HCT116 (cell line): ENCODE results near the gene TBPL1. TPM values are rescaled to one million over a fixed set of nuclear protein-coding genes. Genes with fewer than 3 reads are reported as not detected.

ENCODE experiments used
- ATAC-seq: fragments of 200-7000 bp; cut with Tn5 transposase; 2 replicates; pipeline ENCODE4 v1.9.1; 2020; ENCODE audit warnings: mild to moderate bottlenecking, moderate library complexity
- BruUV-seq: library from RNA; stranded (reverse); fragments of 400-500 nt; replicated peaks from 2 replicates; lab custom pipeline; 2021; lab: Mats Ljungman, UMichigan
- CTCF ChIA-PET: fragments of 300-600 bp; sonication (Branson Sonifier 250); formaldehyde crosslinking; loops from one replicate; lab custom pipeline; 2021; ENCODE audit warnings: antibody characterized with exemption; lab: Charles Lee
- POLR2A ChIA-PET: fragments of 300-600, 350-600 bp; sonication (Branson Sonifier 250); formaldehyde crosslinking; loops from one replicate; lab custom pipeline; 2021; ENCODE audit warnings: antibody characterized with exemption; lab: Charles Lee
- RAD21 ChIA-PET, 2 experiments: fragments of 300-600 bp; sonication (Branson Sonifier 250); formaldehyde crosslinking; loops; one replicate each; lab custom pipeline; 2023; ENCODE audit warnings: low total read pairs in 2 of 2; ENCODE audit not compliant: uncharacterized antibody in 2 of 2, unreplicated experiment in 2 of 2, low non-redundant PET in 1 of 2; lab: Charles Lee
- DNase-seq: peaks from one replicate; pipeline ENCODE4 v3.0.0-alpha.2; 2010; ENCODE audit warnings: low read depth, low spot score
- H2AFZ ChIP-seq: fragments of 200-600 bp; shearing (Covaris generic), sonication (generic); 2 replicates; pipeline ENCODE4 v1.6.1; 2017; ENCODE audit warnings: low read depth, mixed run types, mixed read lengths, antibody characterized with exemption, low read length; ENCODE audit not compliant: poor library complexity, severe bottlenecking
- H3K27ac ChIP-seq: 2 replicates; pipeline ENCODE4 v1.5.1; 2012; ENCODE audit warnings: low read depth, low read length
- H3K27me3 ChIP-seq: fragments of 200-600 bp; sonication (generic); 2 replicates; pipeline ENCODE4 v1.6.1; 2016; ENCODE audit warnings: mixed run types, low read length, mixed read lengths; ENCODE audit not compliant: insufficient read depth
- H3K36me3 ChIP-seq, 2 experiments: fragments of 200-500 bp in 1 of 2; fragments of 200-600 bp in 1 of 2; sonication (Bioruptor generic) in 1 of 2; sonication (generic) in 1 of 2; 2 replicates each; pipeline versions ENCODE4 v1.5.1 to v1.6.1; 2014 to 2016; ENCODE audit warnings: low read length in 2 of 2, inconsistent platforms in 1 of 2, mixed read lengths in 1 of 2, mixed run types in 1 of 2; ENCODE audit not compliant: insufficient read depth in 2 of 2, control insufficient read depth in 1 of 2
- H3K4me1 ChIP-seq, 2 experiments: fragments of 200-600 bp in 1 of 2; sonication (generic) in 1 of 2; 2 replicates each; pipeline versions ENCODE4 v1.5.1 to v1.6.1; 2012 to 2017; ENCODE audit warnings: low read length in 2 of 2, inconsistent platforms in 1 of 2, mild to moderate bottlenecking in 1 of 2, mixed read lengths in 1 of 2, mixed run types in 1 of 2, moderate library complexity in 1 of 2; ENCODE audit not compliant: insufficient read depth in 2 of 2, control insufficient read depth in 1 of 2
- H3K4me2 ChIP-seq: fragments of 200-600 bp; sonication (generic); 2 replicates; pipeline ENCODE4 v1.6.1; 2017; ENCODE audit warnings: mixed run types, low read length, mixed read lengths
- H3K4me3 ChIP-seq, 2 experiments: fragments of 200-600 bp in 1 of 2; sonication (generic) in 1 of 2; replicated peaks in 1 of 2; 2 replicates each; pipeline ENCODE4 v1.5.1; 2011 to 2016; ENCODE audit warnings: low read length in 2 of 2, control low read depth in 1 of 2, low read depth in 1 of 2, mild to moderate bottlenecking in 1 of 2, mixed read lengths in 1 of 2, mixed run types in 1 of 2
- H3K79me2 ChIP-seq: fragments of 200-600 bp; sonication (generic); 2 replicates; pipeline ENCODE4 v1.6.1; 2017; ENCODE audit warnings: mild to moderate bottlenecking, mixed run types, low read length, moderate library complexity, mixed read lengths; ENCODE audit not compliant: insufficient read depth
- H3K9ac ChIP-seq: fragments of 200-600 bp; sonication (generic); 2 replicates; pipeline ENCODE4 v1.6.1; 2016; ENCODE audit warnings: low read length, mixed read lengths
- H3K9me2 ChIP-seq: fragments of 200-600 bp; sonication (generic), shearing (Covaris generic); 2 replicates; pipeline ENCODE4 v1.6.1; 2017; ENCODE audit warnings: mixed run types, mild to moderate bottlenecking, moderate library complexity; ENCODE audit not compliant: insufficient read depth
- H3K9me3 ChIP-seq, 2 experiments: fragments of 200-500 bp in 1 of 2; fragments of 200-600 bp in 1 of 2; sonication (Bioruptor generic) in 1 of 2; sonication (generic) in 1 of 2; 2 replicates each; pipeline ENCODE4 v1.6.1; 2014 to 2017; ENCODE audit warnings: low read length in 2 of 2, mixed read lengths in 2 of 2, inconsistent platforms in 1 of 2, low read depth in 1 of 2, mild to moderate bottlenecking in 1 of 2, mixed run types in 1 of 2, moderate library complexity in 1 of 2; ENCODE audit not compliant: control insufficient read depth in 1 of 2, insufficient read depth in 1 of 2
- H4K20me1 ChIP-seq: fragments of 200-600 bp; sonication (generic), shearing (Covaris generic); 2 replicates; pipeline ENCODE4 v1.6.1; 2017; ENCODE audit warnings: mixed run types, mild to moderate bottlenecking, moderate library complexity; ENCODE audit not compliant: insufficient read depth
- ATF3 ChIP-seq: IDR thresholded peaks from 2 replicates; pipeline ENCODE4 v1.6.1; 2012
- CEBPB ChIP-seq: IDR thresholded peaks from 2 replicates; pipeline ENCODE4 v1.6.1; 2012; ENCODE audit warnings: low read depth
- EGR1 ChIP-seq: IDR thresholded peaks from 2 replicates; pipeline ENCODE4 v1.6.1; 2012; ENCODE audit warnings: low read depth
- ELF1 ChIP-seq: IDR thresholded peaks from 2 replicates; pipeline ENCODE4 v1.6.1; 2012; ENCODE audit warnings: low read depth, borderline replicate concordance
- EZH2 ChIP-seq: fragments of 200-600 bp; sonication (generic); IDR thresholded peaks from 2 replicates; pipeline ENCODE4 v1.6.1; 2017; ENCODE audit warnings: antibody characterized with exemption, mixed run types
- EZH2phosphoT487 ChIP-seq: fragments of 200-600 bp; IDR thresholded peaks from 2 replicates; pipeline ENCODE4 v1.6.1; 2018; ENCODE audit warnings: antibody characterized with exemption, borderline replicate concordance
- FOSL1 ChIP-seq: IDR thresholded peaks from 2 replicates; pipeline ENCODE4 v1.6.1; 2012; ENCODE audit warnings: low read depth
- POLR2A ChIP-seq: IDR thresholded peaks from 2 replicates; pipeline ENCODE4 v1.7.0; 2011; ENCODE audit warnings: borderline replicate concordance; ENCODE audit not compliant: insufficient read depth, insufficient read length; ENCODE audit errors: extremely low read depth
- POLR2AphosphoS5 ChIP-seq: IDR thresholded peaks from 2 replicates; pipeline ENCODE4 v1.6.1; 2011; ENCODE audit warnings: mild to moderate bottlenecking, low read depth, low read length, moderate library complexity
- RAD21 ChIP-seq: IDR thresholded peaks from 2 replicates; pipeline ENCODE4 v1.6.1; 2012; ENCODE audit warnings: low read depth, mild to moderate bottlenecking
- SIN3A ChIP-seq: IDR thresholded peaks from 2 replicates; pipeline ENCODE4 v1.6.1; 2012; ENCODE audit warnings: low read depth
- SP1 ChIP-seq: IDR thresholded peaks from 2 replicates; pipeline ENCODE4 v1.6.1; 2012; ENCODE audit warnings: low read depth
- SRF ChIP-seq: IDR thresholded peaks from 2 replicates; pipeline ENCODE4 v1.6.1; 2012; ENCODE audit warnings: low read depth
- TCF7L2 ChIP-seq: IDR thresholded peaks from 2 replicates; pipeline ENCODE4 v1.7.0; 2011; ENCODE audit warnings: borderline replicate concordance, inconsistent platforms; ENCODE audit not compliant: insufficient read depth, insufficient read length; ENCODE audit errors: extremely low read depth
- YY1 ChIP-seq: IDR thresholded peaks from 2 replicates; pipeline ENCODE4 v1.6.1; 2011; ENCODE audit warnings: low read length, low read depth, moderate library complexity, mild to moderate bottlenecking; ENCODE audit not compliant: insufficient replicate concordance; ENCODE audit errors: extremely low read depth
- ZFX ChIP-seq: fragments of 450-650 bp; IDR thresholded peaks from 2 replicates; pipeline ENCODE4 v1.6.1; 2017
- ZNF274 ChIP-seq: fragments of 200-500 bp; sonication (Bioruptor generic); IDR thresholded peaks from 2 replicates; pipeline ENCODE4 v1.6.1; 2014; ENCODE audit warnings: mild to moderate bottlenecking, low read depth, low read length, inconsistent platforms
- intact Hi-C: fragments of 100-400 bp; cut with micrococcal nuclease; formaldehyde crosslinking; loops from 2 replicates; pipeline ENCODE4 v1.10.0; 2022
- total RNA-seq: library from RNA; stranded (reverse); gene quantifications from one replicate; pipeline ENCODE4 v1.2.1, GENCODE V29; 2021; ENCODE audit not compliant: unreplicated experiment
- TF ChIP-seq, protein P1 (sequence below): IDR thresholded peaks from 2 replicates; pipeline ENCODE4 v1.6.1; 2011; ENCODE audit warnings: mild to moderate bottlenecking, low read length, moderate library complexity; ENCODE audit not compliant: insufficient replicate concordance; ENCODE audit errors: extremely low read depth
- TF ChIP-seq, protein P2 (sequence below): IDR thresholded peaks from 2 replicates; pipeline ENCODE4 v1.6.1; 2012; ENCODE audit warnings: low read depth
- TF ChIP-seq, protein P3 (sequence below): IDR thresholded peaks from 2 replicates; pipeline ENCODE4 v1.6.1; 2012

The TBPL1 gene
- total RNA-seq, 1 experiment from 2014 or later = 34.9 TPM

- ChIA-PET RAD21 (no interaction called here), CTCF (interaction anchor here (1.3 to 1.8 kb wide), 3 partner anchors 8 to 130 kb away, joined by 4 to 6 read pairs (median 4); no protein-coding TSS in a partner anchor), POLR2A (no interaction called here)
- Histone ChIP-seq H2AFZ (no peak overlapping the region), H3K9me3 (no peaks in the 10 kb centered on the region), H3K27ac (no peak overlapping the region)
- BruUV-seq = no TSS peak
- TF ChIP-seq, protein P1, sequence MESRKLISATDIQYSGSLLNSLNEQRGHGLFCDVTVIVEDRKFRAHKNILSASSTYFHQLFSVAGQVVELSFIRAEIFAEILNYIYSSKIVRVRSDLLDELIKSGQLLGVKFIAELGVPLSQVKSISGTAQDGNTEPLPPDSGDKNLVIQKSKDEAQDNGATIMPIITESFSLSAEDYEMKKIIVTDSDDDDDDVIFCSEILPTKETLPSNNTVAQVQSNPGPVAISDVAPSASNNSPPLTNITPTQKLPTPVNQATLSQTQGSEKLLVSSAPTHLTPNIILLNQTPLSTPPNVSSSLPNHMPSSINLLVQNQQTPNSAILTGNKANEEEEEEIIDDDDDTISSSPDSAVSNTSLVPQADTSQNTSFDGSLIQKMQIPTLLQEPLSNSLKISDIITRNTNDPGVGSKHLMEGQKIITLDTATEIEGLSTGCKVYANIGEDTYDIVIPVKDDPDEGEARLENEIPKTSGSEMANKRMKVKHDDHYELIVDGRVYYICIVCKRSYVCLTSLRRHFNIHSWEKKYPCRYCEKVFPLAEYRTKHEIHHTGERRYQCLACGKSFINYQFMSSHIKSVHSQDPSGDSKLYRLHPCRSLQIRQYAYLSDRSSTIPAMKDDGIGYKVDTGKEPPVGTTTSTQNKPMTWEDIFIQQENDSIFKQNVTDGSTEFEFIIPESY = no peak
- TF ChIP-seq POLR2AphosphoS5 (no peak), POLR2A (no peak), ZFX (no peak), EZH2phosphoT487 (no peak), FOSL1 (no peak), SIN3A (no peak), EZH2 (no peak), SRF (no peak), ELF1 (no peak), ZNF274 (no peak), EGR1 (no peak), YY1 (no peak), TCF7L2 (no peak), RAD21 (no peak), ATF3 (no peak), SP1 (no peak), CEBPB (no peak)
- TF ChIP-seq, protein P2, sequence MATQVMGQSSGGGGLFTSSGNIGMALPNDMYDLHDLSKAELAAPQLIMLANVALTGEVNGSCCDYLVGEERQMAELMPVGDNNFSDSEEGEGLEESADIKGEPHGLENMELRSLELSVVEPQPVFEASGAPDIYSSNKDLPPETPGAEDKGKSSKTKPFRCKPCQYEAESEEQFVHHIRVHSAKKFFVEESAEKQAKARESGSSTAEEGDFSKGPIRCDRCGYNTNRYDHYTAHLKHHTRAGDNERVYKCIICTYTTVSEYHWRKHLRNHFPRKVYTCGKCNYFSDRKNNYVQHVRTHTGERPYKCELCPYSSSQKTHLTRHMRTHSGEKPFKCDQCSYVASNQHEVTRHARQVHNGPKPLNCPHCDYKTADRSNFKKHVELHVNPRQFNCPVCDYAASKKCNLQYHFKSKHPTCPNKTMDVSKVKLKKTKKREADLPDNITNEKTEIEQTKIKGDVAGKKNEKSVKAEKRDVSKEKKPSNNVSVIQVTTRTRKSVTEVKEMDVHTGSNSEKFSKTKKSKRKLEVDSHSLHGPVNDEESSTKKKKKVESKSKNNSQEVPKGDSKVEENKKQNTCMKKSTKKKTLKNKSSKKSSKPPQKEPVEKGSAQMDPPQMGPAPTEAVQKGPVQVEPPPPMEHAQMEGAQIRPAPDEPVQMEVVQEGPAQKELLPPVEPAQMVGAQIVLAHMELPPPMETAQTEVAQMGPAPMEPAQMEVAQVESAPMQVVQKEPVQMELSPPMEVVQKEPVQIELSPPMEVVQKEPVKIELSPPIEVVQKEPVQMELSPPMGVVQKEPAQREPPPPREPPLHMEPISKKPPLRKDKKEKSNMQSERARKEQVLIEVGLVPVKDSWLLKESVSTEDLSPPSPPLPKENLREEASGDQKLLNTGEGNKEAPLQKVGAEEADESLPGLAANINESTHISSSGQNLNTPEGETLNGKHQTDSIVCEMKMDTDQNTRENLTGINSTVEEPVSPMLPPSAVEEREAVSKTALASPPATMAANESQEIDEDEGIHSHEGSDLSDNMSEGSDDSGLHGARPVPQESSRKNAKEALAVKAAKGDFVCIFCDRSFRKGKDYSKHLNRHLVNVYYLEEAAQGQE = no peak
- TF ChIP-seq, protein P3, sequence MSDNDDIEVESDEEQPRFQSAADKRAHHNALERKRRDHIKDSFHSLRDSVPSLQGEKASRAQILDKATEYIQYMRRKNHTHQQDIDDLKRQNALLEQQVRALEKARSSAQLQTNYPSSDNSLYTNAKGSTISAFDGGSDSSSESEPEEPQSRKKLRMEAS = no peak
- TF ChIP-seq, all 23 proteins: peak for 0
- ATAC-seq (no peak), DNase-seq (no peak)
- no peaks in the 10 kb centered on the region; the same call in 1 of the 2 replicates for H4K20me1 ChIP-seq
- peaks cover 86% of the 10 kb centered on the region for H3K79me2 ChIP-seq
- H3K9ac ChIP-seq = no peak overlapping the region
- no peak overlapping the region for H3K4me2 ChIP-seq
- intact Hi-C loops = no loop called here
- no peaks in the 10 kb centered on the region for H3K27me3 ChIP-seq
- H3K4me1 ChIP-seq = peaks cover 11 to 20% of the 10 kb centered on the region in 2 experiments
- H3K36me3 ChIP-seq = no peaks in the 10 kb centered on the region
- no peaks in the 10 kb centered on the region for H3K9me2 ChIP-seq
- no peak overlapping the region for H3K4me3 ChIP-seq
Observed at GRCh38 chr6:133966654-133967329, 13.8 kb downstream of the TBPL1 start.
